Liver (tissue), 9 donors: ENCODE data around the gene MCF2L. TPM values are rescaled to one million over a fixed set of nuclear protein-coding genes. Genes with fewer than 3 reads are reported as not detected.

Experiments
- DNase-seq: peaks from one replicate; pipeline ENCODE4 v3.0.0-alpha.2; 2017; ENCODE audit warnings: low spot score
- H3K27ac ChIP-seq, 2 donors: one replicate each; pipeline ENCODE4 v1.7.0; 2013; ENCODE audit warnings: inconsistent platforms in 2 of 2, low read length in 2 of 2, control low read depth in 1 of 2, low read depth in 1 of 2, mild to moderate bottlenecking in 1 of 2
- H3K27me3 ChIP-seq, 4 donors: one replicate each; pipeline versions ENCODE4 v1.6.1 to v1.7.0; 2013; ENCODE audit warnings: low read length in 3 of 4, inconsistent platforms in 1 of 4, mild to moderate bottlenecking in 1 of 4, moderate library complexity in 1 of 4; ENCODE audit not compliant: control insufficient read depth in 4 of 4, insufficient read depth in 4 of 4
- H3K36me3 ChIP-seq, 4 donors: one replicate each; pipeline versions ENCODE4 v1.6.1 to v1.7.0; 2013; ENCODE audit warnings: low read length in 3 of 4, mild to moderate bottlenecking in 3 of 4, low read depth in 1 of 4, moderate library complexity in 1 of 4; ENCODE audit not compliant: control insufficient read depth in 4 of 4, insufficient read depth in 3 of 4
- H3K4me1 ChIP-seq, 4 donors: one replicate each; pipeline versions ENCODE4 v1.6.1 to v1.7.0; 2013; ENCODE audit warnings: low read length in 3 of 4, mild to moderate bottlenecking in 3 of 4, moderate library complexity in 1 of 4; ENCODE audit not compliant: control insufficient read depth in 4 of 4, insufficient read depth in 4 of 4
- H3K4me3 ChIP-seq, 3 donors: one replicate each; pipeline versions ENCODE4 v1.6.1 to v1.7.0; 2013; ENCODE audit warnings: low read length in 3 of 3, control low read depth in 1 of 3, low read depth in 1 of 3, mild to moderate bottlenecking in 1 of 3
- H3K9ac ChIP-seq, 2 donors: one replicate each; pipeline ENCODE4 v1.7.0; 2013; ENCODE audit warnings: low read length in 2 of 2, mild to moderate bottlenecking in 2 of 2, moderate library complexity in 2 of 2, control low read depth in 1 of 2, low read depth in 1 of 2
- H3K9me3 ChIP-seq, 4 donors: one replicate each; pipeline versions ENCODE4 v1.6.1 to v1.7.0; 2013; ENCODE audit warnings: low read length in 3 of 4; ENCODE audit not compliant: control insufficient read depth in 4 of 4
- CTCF ChIP-seq: fragments of 150-350 bp; IDR thresholded peaks from 2 replicates; pipeline ENCODE4 v1.5.1; 2017; ENCODE audit warnings: improper control_type of control experiment, low read depth, low read length; ENCODE audit not compliant: missing input control
- EGR1 ChIP-seq, 2 donors: IDR thresholded peaks; 2 replicates each; pipeline ENCODE4 v1.6.1; 2016 to 2018; ENCODE audit warnings: antibody characterized with exemption in 2 of 2, low read depth in 2 of 2
- FOXA1 ChIP-seq: IDR thresholded peaks from 2 replicates; pipeline ENCODE4 v1.6.1; 2016; ENCODE audit warnings: antibody characterized with exemption
- FOXA2 ChIP-seq: IDR thresholded peaks from 2 replicates; pipeline ENCODE4 v1.6.1; 2016; ENCODE audit warnings: antibody characterized with exemption
- GABPA ChIP-seq, 2 donors: IDR thresholded peaks in 1 of 2; conservative IDR thresholded peaks in 1 of 2; 2 replicates each; pipeline ENCODE4 v1.6.1; 2016; ENCODE audit warnings: antibody characterized with exemption in 2 of 2, mild to moderate bottlenecking in 1 of 2, moderate library complexity in 1 of 2
- HNF4A ChIP-seq, 2 donors: conservative IDR thresholded peaks; 2 replicates each; pipeline ENCODE4 v1.6.1; 2016; ENCODE audit warnings: antibody characterized with exemption in 2 of 2, mild to moderate bottlenecking in 2 of 2
- JUND ChIP-seq, 2 donors: IDR thresholded peaks; 2 replicates each; pipeline ENCODE4 v1.6.1; 2016; ENCODE audit warnings: antibody characterized with exemption in 2 of 2
- MAX ChIP-seq: IDR thresholded peaks from 2 replicates; pipeline ENCODE4 v1.6.1; 2016; ENCODE audit warnings: antibody characterized with exemption
- RAD21 ChIP-seq, 2 donors: IDR thresholded peaks; 2 replicates each; pipeline ENCODE4 v1.6.1; 2016; ENCODE audit warnings: antibody characterized with exemption in 2 of 2, mild to moderate bottlenecking in 2 of 2
- REST ChIP-seq: IDR thresholded peaks from 2 replicates; pipeline ENCODE4 v1.6.1; 2016; ENCODE audit warnings: antibody characterized with exemption, mild to moderate bottlenecking
- RXRA ChIP-seq, 2 donors: IDR thresholded peaks; 2 replicates each; pipeline ENCODE4 v1.6.1; 2017 to 2018; ENCODE audit warnings: antibody characterized with exemption in 2 of 2, mild to moderate bottlenecking in 1 of 2
- TAF1 ChIP-seq: conservative IDR thresholded peaks from 2 replicates; pipeline ENCODE4 v1.6.1; 2016; ENCODE audit warnings: antibody characterized with exemption, mild to moderate bottlenecking
- YY1 ChIP-seq: IDR thresholded peaks from 2 replicates; pipeline ENCODE4 v1.6.1; 2016; ENCODE audit warnings: antibody characterized with exemption, mild to moderate bottlenecking
- WGBS: extraction: QIAGEN DNeasy Blood & Tissue Kit; methylation state at CpG from one replicate; pipeline ENCODE4 v1.1.7; 2013; 5-methylcytosine and 5-hydroxymethylcytosine counted together
- polyA plus RNA-seq, 2 donors: library from polyadenylated mRNA; stranded (reverse) in 1 of 2; unstranded in 1 of 2; fragments of 200-250 nt in 1 of 2; fragments of >200 nt in 1 of 2; fragmentation: Nextera tagmentation in 1 of 2; extraction: Ambion mirVana in 1 of 2; gene quantifications; one replicate each; pipeline versions ENCODE4 v1.2.1 to v1.2.3, GENCODE V29; 2013 to 2015
- total RNA-seq, 2 donors: library from RNA; depleted of rRNA; stranded (reverse); fragments of >200 nt; gene quantifications; one replicate each; pipeline ENCODE4 v1.2.3, GENCODE V29; 2014
- donor health status: healthy.
- donor health status: healthy.
- donor health status: healthy.
- donor health status: healthy.
- donor health status: healthy.

MCF2L gene
- total and polyA plus RNA-seq, 4 donors, result 2.9 to 12.8 (median 7.1) TPM

GRCh38 chr13:113082198-113083021, 113.4 kb downstream of the MCF2L start (continued):
- no peak for TF ChIP-seq REST

- TF ChIP-seq FOXA2 (no peak), REST (no peak), TAF1 (no peak), FOXA1 (no peak), HNF4A (conservative IDR thresholded peaks at IDR 0.05) (no peak), EGR1 (IDR thresholded peaks at IDR 0.05; ENCODE audit: low read depth in 2 of 2) (no peak), RAD21 (IDR thresholded peaks at IDR 0.05) (no peak), YY1 (no peak), RXRA (IDR thresholded peaks at IDR 0.05) (no peak), JUND (IDR thresholded peaks at IDR 0.05) (no peak), MAX (no peak), GABPA (IDR thresholded peaks at IDR 0.05 in 1 of 2, conservative IDR thresholded peaks at IDR 0.05 in 1 of 2) (no peak), CTCF (no peak)
- no peak overlapping the region for H3K27ac ChIP-seq
- no peak for DNase-seq
- 90% methylated on average over 10 of the region's 10 CpGs for WGBS
- no peaks in the 10 kb centered on the region for H3K9me3 ChIP-seq
- no peak overlapping the region for H3K9ac ChIP-seq
- H3K4me1 ChIP-seq, result no peaks in the 10 kb centered on the region
- H3K4me3 ChIP-seq, result no peak overlapping the region
- peaks cover 0 to 20% (median 5%) of the 10 kb centered on the region in 4 donors for H3K36me3 ChIP-seq
- no peaks in the 10 kb centered on the region for H3K27me3 ChIP-seq
Observed at GRCh38 chr13:113083022-113083373, 114.0 kb downstream of the MCF2L start.
